WI38 (cell line): Measurements from ENCODE around the gene OCA2.
"Not testable (repeated sequence)": the region's sequence is repeated elsewhere in the genome, so short reads cannot be mapped to it uniquely, and the experiment has no call there.

Source experiments
- H3K4me3 ChIP-seq: 2 replicates; pipeline ENCODE4 v1.5.1; 2011; ENCODE audit warnings: low read depth, mild to moderate bottlenecking, control low read depth, low read length
- TF ChIP-seq, protein P1 (sequence below): IDR thresholded peaks from 2 replicates; pipeline ENCODE4 v1.5.1; 2012; ENCODE audit warnings: low read depth, mild to moderate bottlenecking, control low read depth, low read length

OCA2 gene

DNA sequence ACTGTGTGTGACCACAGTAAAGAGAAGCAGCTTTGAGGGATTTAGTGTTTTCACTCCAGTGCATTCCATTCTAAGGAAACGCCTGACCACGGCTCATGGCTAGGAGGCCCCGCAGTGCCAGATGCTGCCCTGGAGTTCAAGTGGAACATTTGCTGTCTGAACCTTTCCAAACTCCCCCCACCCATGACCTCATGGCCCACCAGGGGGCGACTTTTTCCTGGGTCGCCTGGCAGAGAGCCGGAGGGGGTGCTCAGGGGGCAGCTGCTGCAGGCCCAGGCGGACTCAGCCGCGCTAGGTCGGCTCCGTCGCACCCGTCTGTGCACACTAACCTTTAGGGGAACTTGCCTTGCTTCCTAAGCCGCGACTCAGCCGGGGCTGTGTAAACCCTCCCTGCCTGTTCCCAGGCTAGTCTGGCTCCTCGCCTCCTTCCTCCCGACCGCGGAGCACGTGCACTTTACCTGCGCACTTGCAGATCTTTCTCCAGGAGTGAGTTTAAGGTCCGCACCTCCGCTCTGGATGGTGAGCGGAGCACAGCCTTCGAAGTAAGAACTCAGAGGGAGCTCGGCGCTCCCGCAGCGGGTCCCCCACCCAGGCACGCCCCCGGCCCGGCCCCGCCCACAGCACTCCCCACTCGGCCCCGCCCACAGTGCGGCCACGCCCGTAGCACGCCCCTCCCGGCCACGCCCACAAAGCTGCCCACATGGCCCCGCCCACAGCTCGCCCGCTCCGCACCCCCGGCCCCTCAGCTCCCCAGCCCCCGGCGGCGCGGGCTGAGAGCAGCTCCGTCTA, at the start of gene OCA2:
OCA2 (minus strand) TSS at position 550 of the 789 bp plus-strand sequence. CDS start 17,441 bp downstream, outside the sequence.
- no peak within 1 kb of the TSS for H3K4me3 ChIP-seq

DNA sequence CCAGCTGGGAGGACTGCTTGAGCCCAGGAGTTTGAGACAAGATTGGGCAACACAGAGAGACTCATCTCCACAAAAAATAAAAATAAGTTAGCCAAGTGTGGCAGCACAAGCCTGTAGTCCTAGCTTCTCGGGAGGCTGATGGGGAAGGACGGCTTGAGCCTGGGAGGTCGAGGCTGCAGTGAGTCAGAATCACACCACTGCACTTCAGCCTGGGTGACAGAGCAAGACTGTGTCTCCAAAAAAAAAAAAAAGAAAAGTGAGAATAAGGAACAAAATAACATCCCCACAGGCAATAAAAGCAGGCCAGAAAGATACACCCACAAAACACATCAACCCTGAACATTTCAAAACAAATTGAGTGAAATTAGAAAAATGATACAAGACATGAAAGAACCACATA, 48.7 kb upstream of the OCA2 start:
- H3K4me3 ChIP-seq, result no peak overlapping the region
- TF ChIP-seq, protein P1, sequence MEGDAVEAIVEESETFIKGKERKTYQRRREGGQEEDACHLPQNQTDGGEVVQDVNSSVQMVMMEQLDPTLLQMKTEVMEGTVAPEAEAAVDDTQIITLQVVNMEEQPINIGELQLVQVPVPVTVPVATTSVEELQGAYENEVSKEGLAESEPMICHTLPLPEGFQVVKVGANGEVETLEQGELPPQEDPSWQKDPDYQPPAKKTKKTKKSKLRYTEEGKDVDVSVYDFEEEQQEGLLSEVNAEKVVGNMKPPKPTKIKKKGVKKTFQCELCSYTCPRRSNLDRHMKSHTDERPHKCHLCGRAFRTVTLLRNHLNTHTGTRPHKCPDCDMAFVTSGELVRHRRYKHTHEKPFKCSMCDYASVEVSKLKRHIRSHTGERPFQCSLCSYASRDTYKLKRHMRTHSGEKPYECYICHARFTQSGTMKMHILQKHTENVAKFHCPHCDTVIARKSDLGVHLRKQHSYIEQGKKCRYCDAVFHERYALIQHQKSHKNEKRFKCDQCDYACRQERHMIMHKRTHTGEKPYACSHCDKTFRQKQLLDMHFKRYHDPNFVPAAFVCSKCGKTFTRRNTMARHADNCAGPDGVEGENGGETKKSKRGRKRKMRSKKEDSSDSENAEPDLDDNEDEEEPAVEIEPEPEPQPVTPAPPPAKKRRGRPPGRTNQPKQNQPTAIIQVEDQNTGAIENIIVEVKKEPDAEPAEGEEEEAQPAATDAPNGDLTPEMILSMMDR, result no peak

More for the DNA sequence above, at the start of gene OCA2:
- TF ChIP-seq, protein P1, result no peak

DNA sequence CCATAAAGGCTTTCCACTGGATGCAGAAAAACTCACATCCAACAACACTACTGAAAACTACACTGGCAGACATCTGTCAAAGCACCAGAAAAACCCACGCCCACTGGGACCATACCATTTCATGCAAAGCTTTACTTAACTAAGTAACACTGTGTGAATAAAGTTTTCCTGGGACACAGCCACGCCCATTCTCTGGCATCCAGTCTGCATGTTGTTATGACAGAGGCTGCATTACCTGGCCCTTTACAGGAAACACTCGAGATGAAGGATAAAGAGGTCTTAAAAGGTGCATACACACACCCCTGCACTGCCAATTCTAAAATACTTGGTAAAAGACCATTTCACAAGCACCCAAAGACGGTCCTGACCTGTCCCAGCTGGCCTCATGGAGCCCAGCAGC, 46.3 kb upstream of the OCA2 start:
- not testable (repeated sequence) for H3K4me3 ChIP-seq

DNA sequence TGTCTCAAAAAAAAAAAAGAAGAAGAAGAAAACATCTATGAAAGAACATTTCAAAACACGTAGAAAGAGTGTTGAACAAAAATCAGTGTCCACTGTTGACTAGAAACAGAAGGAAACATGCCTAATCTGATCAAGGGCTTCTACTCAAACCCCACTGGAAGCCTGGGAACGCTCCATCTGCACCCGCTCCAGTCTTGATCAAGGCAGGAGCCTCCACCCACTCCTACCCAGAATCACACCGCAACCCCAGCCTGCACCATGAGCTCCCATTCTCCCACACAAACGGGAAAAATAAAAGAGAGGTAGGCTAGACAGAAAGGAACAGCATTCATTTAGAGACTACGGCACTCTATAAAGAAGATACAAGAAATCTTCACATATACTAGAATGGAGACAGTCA, 40.9 kb upstream of the OCA2 start:
- TF ChIP-seq, protein P1, result no peak
- no peak overlapping the region for H3K4me3 ChIP-seq

DNA sequence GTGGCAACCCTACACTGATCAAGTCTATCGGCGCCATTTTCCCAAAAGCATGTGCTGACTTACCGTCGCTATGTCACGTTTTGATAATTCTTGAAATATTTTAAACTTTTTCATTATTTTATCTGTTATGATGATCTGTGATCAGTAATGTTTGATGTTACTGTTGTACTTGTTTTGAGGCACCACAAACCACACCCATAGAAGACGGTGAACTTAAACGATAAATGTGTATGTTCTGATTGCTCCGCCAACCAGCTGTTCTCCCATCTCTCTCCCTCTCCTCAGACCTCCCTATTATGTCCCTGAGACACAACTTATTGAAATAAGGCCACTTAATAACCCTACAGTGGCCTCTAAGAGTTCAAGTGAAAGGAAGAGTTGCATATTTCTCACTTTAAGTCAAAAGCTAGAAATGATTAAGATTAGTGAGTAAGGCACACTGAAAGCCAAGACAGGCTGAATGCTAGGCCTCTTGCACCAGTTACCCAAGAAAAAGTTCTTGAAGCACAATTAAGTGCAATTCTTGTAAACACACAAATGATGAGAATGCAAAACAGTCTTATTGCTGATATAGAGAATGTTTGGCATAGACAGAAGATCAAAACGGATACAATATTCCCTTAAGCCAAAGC, 38.4 kb upstream of the OCA2 start:
- H3K4me3 ChIP-seq, result not testable (repeated sequence)

DNA sequence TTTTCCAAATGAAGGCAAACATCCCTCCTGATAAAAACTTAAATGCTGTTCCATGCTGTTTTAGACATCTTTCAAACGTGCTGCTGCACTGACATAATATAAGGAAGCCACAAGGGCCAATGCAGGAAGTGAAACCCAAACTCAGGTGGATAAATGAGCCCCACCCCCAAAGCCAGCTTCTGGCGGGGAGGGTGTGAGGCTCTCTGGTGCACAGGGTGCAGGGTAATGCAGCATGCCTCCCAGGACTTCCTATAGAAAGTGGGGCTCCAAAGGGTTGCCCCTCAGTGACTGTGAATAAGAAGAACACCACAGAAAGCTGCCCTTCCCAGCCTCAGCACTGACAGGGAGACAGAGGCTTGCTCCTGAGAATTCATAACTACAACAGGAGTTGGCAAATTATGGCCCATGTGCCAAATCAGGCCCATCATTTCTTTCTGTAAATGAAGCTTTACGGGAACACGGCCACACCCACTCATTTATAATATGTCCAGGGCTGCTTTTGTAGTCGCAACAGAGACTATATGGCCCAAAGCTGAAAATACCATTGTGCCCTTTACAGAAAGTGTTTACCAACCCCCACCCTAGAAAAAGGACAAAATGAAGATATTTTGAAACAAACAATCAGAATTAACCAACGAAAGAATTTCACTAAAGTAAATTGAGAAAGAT, 37.3 kb upstream of the OCA2 start:
- H3K4me3 ChIP-seq, result not testable (repeated sequence)

DNA sequence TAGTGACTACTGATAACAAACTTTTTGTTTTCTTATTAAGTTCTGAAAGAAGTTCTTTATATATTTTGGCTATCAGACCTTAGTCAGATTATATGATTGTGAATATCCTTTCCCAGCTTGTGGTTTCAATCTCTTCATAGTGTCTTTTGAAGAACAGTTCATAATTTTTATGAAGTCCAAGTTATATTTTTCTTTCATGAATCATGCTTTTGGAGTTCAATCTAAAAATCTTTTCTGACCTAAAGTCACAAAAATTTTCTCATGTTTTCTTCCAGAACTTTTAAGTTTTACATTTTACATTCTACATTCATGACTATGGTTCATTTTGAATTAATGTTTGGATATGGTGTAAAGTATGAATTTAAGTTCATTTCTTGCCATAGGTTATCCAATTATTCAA, 34.2 kb upstream of the OCA2 start:
- TF ChIP-seq, protein P1, result no peak
- no peak overlapping the region for H3K4me3 ChIP-seq

DNA sequence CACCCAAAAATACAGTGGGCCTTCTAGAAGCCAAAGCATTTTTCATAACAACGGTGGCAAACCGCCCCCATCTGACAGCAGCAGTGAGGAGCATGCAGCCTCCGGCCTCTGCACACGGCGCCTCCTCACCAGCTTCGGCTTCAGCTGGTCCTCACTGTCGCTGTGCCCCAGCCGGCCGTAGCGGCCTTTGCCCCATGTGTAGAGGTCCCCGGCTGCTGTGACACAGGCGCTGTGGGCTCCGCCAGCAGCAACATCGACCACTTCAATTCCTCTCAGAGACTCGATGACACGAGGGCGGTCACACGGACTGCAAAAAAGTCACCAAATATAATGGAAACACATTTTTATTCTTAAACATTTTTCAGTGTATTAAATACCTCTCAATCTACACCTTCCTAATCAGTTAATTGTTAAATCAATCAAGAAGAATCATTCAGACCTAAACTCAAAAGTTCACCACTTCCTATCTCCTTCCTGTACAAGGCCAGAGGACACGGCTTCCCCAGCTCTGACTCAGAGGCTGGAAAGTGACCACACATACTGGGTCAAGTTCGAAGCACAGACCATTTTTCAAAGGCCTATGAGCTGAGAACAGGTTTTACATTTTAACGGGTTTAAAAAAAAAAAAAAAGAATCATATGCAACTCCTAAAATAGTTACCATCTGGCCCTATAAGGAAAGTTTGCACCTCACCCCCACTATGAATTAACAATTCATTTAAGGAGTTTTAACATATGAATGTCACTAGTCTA, 33.6 kb upstream of the OCA2 start:
- TF ChIP-seq, protein P1, result no peak
- no peak overlapping the region for H3K4me3 ChIP-seq
